Fibroblast of pulmonary artery (primary cell): Measurements from ENCODE around the gene RAB1B.

Experiments
- DNase-seq: peaks from one replicate; pipeline ENCODE4 v3.0.0-alpha.2; 2010; ENCODE audit warnings: low read depth
- H3K4me3 ChIP-seq: replicated peaks from 2 replicates; pipeline ENCODE4 v1.5.1; 2011; ENCODE audit warnings: low read depth, mild to moderate bottlenecking, control low read depth, low read length, moderate library complexity
- TF ChIP-seq, protein P1 (sequence below): IDR thresholded peaks from 2 replicates; pipeline ENCODE4 v1.5.1; 2011; ENCODE audit warnings: mild to moderate bottlenecking, control low read depth, low read length, inconsistent platforms; ENCODE audit errors: missing control alignments

RAB1B gene

GRCh38 chr11:66230156-66230555, 38.3 kb upstream of the RAB1B start:
- no peak for DNase-seq
- TF ChIP-seq, protein P1, sequence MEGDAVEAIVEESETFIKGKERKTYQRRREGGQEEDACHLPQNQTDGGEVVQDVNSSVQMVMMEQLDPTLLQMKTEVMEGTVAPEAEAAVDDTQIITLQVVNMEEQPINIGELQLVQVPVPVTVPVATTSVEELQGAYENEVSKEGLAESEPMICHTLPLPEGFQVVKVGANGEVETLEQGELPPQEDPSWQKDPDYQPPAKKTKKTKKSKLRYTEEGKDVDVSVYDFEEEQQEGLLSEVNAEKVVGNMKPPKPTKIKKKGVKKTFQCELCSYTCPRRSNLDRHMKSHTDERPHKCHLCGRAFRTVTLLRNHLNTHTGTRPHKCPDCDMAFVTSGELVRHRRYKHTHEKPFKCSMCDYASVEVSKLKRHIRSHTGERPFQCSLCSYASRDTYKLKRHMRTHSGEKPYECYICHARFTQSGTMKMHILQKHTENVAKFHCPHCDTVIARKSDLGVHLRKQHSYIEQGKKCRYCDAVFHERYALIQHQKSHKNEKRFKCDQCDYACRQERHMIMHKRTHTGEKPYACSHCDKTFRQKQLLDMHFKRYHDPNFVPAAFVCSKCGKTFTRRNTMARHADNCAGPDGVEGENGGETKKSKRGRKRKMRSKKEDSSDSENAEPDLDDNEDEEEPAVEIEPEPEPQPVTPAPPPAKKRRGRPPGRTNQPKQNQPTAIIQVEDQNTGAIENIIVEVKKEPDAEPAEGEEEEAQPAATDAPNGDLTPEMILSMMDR: no peak
- H3K4me3 ChIP-seq: no peak overlapping the region

DNA sequence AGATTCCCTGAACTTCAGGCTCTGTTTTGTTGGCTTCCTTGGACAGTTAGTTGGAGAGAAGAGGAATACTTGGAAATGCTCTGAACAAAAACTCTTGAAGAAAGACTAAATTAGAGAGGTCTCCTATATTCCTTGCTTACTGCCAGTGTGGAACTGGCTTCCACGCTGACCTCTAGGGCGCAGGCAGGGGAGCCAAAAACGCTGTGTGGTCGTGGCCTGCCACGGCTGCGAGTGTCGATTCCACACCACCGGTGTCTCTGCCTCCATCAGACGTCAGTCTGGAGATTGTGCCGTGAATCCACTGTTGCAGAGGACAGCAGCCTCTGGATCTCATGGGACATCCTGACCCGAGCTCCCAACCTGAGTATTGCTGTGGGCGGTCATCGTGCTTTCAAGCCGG, 37.5 kb upstream of the RAB1B start:
- no peak overlapping the region for H3K4me3 ChIP-seq
- TF ChIP-seq, protein P1: no peak
- no peak for DNase-seq

- no peak for DNase-seq
- no peak overlapping the region for H3K4me3 ChIP-seq
- TF ChIP-seq, protein P1: no peak
These were observed 36.9 kb upstream of the RAB1B start for GRCh38 chr11:66231561-66231960.

- H3K4me3 ChIP-seq: no peak overlapping the region
- TF ChIP-seq, protein P1: no peak
- no peak for DNase-seq
These were observed 35.7 kb upstream of the RAB1B start for GRCh38 chr11:66232769-66233168.

- H3K4me3 ChIP-seq: no peak overlapping the region
- TF ChIP-seq, protein P1: no peak
- DNase-seq: no peak
These were observed 35.1 kb upstream of the RAB1B start for GRCh38 chr11:66233301-66233700.

- no peak overlapping the region for H3K4me3 ChIP-seq
- DNase-seq: no peak
- TF ChIP-seq, protein P1: no peak
These were observed 33.3 kb upstream of the RAB1B start for GRCh38 chr11:66235141-66235540.

- H3K4me3 ChIP-seq: no peak overlapping the region
- no peak for DNase-seq
- TF ChIP-seq, protein P1: no peak
These were observed 30.6 kb upstream of the RAB1B start for GRCh38 chr11:66237867-66238266.
